Hematopoietic multipotent progenitor cell treated with erythropoietin and hydrocortisone succinate and interleukin-3 and kit ligand, for 17 days (in vitro differentiated cells): ENCODE measurements around the gene GBE1.

Source experiments
- DNase-seq: peaks from one replicate; pipeline ENCODE4 v3.0.0-alpha.2; 2015; ENCODE audit warnings: low spot score

The GBE1 gene

GRCh38 chr3:81699536-81700320 is 61.7 kb downstream of the GBE1 start:
- no peak for DNase-seq

DNA sequence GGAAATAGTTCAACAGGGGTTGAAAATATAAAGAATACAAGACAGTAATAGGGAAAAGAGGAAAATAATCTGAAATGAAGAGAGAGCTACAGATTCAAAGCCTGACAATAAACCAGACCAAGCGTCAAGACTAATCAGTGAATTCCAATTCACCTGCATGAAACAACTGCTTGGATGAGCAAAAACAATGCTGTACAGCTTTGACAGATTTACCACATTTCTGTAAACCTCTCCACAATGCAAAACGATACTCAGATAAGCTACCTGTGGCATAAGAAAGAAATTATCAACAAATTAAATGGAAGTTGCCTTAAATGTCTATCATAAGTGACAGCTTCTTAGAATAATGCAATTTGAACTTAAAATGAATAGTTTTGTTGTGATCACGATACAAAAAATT is 65.4 kb downstream of the GBE1 start:
- no peak for DNase-seq

GRCh38 chr3:81695302-81695701 is 66.1 kb downstream of the GBE1 start:
- no peak for DNase-seq

GRCh38 chr3:81694662-81695061 is 66.8 kb downstream of the GBE1 start:
- DNase-seq, result no peak

DNA sequence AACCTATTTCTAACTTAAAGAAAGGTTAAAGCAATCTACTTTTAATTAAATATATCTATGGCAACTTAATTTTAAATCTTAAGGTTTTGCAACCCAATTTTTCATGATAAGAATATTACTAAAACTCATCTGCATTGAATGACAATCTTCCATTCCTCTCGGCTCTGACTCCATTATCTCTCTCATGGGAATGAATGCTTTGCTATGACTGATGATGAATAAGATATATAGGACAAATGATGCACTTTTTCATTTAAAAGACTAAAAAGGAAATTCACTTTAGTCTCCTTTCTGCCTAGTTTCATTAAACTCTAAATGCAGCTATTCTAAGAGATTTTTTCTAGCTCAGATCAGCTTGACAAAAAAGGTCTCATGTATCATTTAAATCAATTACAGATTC is 68.7 kb downstream of the GBE1 start:
- no peak for DNase-seq

- DNase-seq, result no peak
Observed at GRCh38 chr3:81689617-81690016, 71.8 kb downstream of the GBE1 start.

DNA sequence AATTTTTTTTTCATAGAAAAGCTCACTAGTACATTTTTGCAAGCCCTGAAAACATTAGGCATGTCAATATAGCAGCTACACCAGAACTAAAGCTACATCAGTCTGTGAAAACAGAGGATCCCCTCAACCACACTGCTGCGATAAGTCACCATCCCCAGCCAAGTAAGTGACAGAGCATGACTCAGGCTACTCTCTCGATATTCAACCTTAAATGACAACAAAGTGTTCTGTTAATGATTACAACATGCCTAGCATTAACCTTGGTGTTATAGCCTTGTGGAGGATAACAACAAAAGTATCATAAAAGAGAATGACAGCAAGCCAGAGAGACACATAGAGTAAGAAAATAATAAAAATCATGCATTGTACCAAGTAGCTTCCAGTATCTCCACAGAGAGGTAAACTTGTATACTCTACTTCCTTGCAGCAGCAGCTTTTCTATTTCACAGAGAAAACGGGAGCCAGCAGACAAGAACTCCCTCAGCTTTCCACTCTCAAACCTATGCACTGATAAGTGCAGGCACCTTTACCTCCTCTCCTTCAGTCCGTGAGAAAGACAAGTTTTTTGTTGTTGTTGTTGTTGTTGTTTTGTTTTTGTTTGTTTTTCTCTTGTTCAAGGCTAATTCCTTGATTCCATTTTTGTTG is 76.6 kb downstream of the GBE1 start:
- peak; percentile 10 for DNase-seq

GRCh38 chr3:81676706-81677456 is 84.6 kb downstream of the GBE1 start:
- DNase-seq, result no peak

- DNase-seq, result no peak
Observed at GRCh38 chr3:81674690-81675089, 86.8 kb downstream of the GBE1 start.

- no peak for DNase-seq
Observed at GRCh38 chr3:81668283-81668682, 93.2 kb downstream of the GBE1 start.

DNA sequence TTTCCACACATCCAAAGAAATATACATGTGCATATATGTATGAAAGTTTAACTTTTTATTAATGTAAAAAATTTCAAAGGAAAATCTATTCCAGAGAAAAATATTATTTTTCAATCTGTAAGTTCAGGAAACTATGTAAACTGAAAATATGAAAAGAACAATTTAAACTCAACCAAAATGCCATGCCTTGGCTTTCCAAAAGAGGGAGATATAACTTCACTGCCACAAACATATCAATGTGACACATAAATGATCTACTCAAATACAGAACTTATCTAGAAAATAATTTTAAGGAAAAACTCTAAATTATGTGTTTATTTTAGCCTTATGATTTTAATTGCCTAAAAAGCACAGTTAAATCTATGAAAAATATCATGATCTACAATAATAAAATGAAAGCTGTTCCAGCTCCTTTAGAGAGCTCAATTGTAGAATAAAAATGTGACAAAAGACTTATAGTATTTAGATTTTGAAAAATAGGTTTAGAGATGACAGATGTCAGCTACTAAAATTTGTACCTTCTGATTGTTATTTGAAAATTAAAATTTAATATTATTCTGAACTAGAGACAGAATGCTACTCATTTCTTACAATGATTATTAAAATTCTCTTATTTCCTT is 94.8 kb downstream of the GBE1 start:
- DNase-seq, result peak; percentile 8

GRCh38 chr3:81663114-81663513 is 98.3 kb downstream of the GBE1 start:
- no peak for DNase-seq

DNA sequence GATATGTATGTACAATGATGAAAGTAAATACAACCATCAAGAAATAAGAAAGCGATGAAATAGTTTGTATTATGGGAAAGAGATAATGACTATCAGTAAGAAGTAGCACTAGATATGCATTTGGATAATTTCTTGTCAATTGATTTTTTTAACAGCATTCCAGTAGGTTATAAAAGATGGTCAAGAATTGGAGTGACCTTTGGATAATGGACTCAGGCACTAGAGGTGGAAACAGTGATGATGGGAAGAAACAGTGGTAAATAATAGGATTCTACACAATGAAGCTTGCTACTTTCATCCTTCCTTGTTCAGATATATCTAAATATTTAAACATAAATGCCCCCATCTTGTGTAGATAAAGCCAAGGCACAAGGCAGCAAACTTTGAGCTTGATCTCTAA is 101.4 kb downstream of the GBE1 start:
- DNase-seq, result no peak

- no peak for DNase-seq
Observed at GRCh38 chr3:81658322-81658997, 103.0 kb downstream of the GBE1 start.

GRCh38 chr3:81651139-81651538 is 110.3 kb downstream of the GBE1 start:
- DNase-seq, result no peak

- no peak for DNase-seq
Observed at GRCh38 chr3:81650187-81650586, 111.3 kb downstream of the GBE1 start.

- no peak for DNase-seq
Observed at GRCh38 chr3:81645248-81645647, 116.2 kb downstream of the GBE1 start.

GRCh38 chr3:81643721-81644120 is 117.7 kb downstream of the GBE1 start:
- DNase-seq, result no peak

DNA sequence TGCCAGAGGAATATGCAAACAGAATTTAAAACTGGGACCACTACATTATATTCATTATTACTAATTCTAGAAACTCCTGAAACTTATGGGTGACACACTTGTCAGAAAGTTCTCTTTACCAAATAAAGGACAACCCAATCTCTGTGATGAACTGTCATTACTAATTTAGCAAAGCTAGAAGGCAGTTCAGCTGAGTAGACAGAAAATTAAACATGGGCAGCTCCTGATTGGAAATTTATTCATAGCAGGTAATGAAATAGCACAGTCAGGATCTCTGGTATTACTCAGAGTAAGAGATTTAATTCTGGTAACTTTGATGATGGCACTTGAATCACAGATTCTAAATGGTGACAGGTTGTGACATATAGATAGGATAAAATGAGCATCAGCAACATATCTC is 123.0 kb downstream of the GBE1 start:
- DNase-seq, result no peak

- DNase-seq, result no peak
Observed at GRCh38 chr3:81632659-81633058, 128.8 kb downstream of the GBE1 start.

GRCh38 chr3:81624756-81625155 is 136.7 kb downstream of the GBE1 start:
- DNase-seq, result no peak

DNA sequence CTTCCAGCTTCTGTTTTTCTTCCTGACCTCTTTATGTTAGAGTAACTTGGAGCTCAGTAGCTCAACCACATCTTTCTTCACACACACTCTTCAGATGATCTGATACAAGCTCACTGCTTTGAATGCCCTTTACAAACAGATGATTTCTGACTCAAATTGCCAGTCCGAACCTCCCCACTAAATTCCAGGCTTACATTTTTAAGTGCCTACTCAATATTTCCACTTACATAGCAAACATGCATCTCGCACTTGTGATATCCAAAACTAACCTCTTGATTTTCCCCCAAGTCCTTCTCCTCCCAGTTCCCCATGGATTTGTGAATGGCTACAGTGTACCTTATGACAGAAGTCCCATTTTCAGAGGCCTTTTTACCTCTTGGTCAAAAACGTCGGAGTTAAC is 139.1 kb downstream of the GBE1 start:
- no peak for DNase-seq
